Mesendoderm (in vitro differentiated cells): ENCODE data around the gene UTS2R.

Experiments used
- DNase-seq: peaks from one replicate; pipeline ENCODE4 v3.0.0; 2013
- H2AK5ac ChIP-seq: 2 replicates; pipeline ENCODE4 v1.6.1; 2013; ENCODE audit warnings: low read length, inconsistent platforms
- H2BK120ac ChIP-seq: 2 replicates; pipeline ENCODE4 v1.6.1; 2013; ENCODE audit warnings: low read depth, mild to moderate bottlenecking, low read length, moderate library complexity, mixed read lengths
- H2BK15ac ChIP-seq: replicated peaks from 2 replicates; pipeline ENCODE4 v1.6.1; 2013; ENCODE audit warnings: low read depth, mild to moderate bottlenecking, moderate library complexity
- H2BK5ac ChIP-seq: 2 replicates; pipeline ENCODE4 v1.6.1; 2013; ENCODE audit warnings: low read length, inconsistent platforms
- H3K18ac ChIP-seq: 2 replicates; pipeline ENCODE4 v1.6.1; 2013; ENCODE audit warnings: mild to moderate bottlenecking, low read length, mixed read lengths
- H3K23ac ChIP-seq: one replicate; pipeline ENCODE4 v1.6.1; 2013; ENCODE audit warnings: low read length
- H3K27ac ChIP-seq: 2 replicates; pipeline ENCODE4 v1.5.1; 2013; ENCODE audit warnings: low read depth, mild to moderate bottlenecking, inconsistent platforms, low read length, moderate library complexity
- H3K27me3 ChIP-seq: 2 replicates; pipeline ENCODE4 v1.6.1; 2013; ENCODE audit warnings: low read length, control low read depth, mild to moderate bottlenecking, inconsistent platforms; ENCODE audit not compliant: insufficient read depth, poor library complexity
- H3K36me3 ChIP-seq: 2 replicates; pipeline ENCODE4 v1.6.1; 2013; ENCODE audit warnings: low read length, inconsistent platforms; ENCODE audit not compliant: control insufficient read depth, insufficient read depth
- H3K4ac ChIP-seq: one replicate; pipeline ENCODE4 v1.6.1; 2013; ENCODE audit warnings: low read depth, mild to moderate bottlenecking, low read length, moderate library complexity
- H3K4me1 ChIP-seq: 2 replicates; pipeline ENCODE4 v1.6.1; 2013; ENCODE audit warnings: low read depth, low read length, inconsistent platforms; ENCODE audit not compliant: control insufficient read depth
- H3K4me2 ChIP-seq: 2 replicates; pipeline ENCODE4 v1.6.1; 2013; ENCODE audit warnings: low read length
- H3K4me3 ChIP-seq: 2 replicates; pipeline ENCODE4 v1.5.1; 2013; ENCODE audit warnings: mild to moderate bottlenecking, low read length
- H3K56ac ChIP-seq: one replicate; pipeline ENCODE4 v1.6.1; 2013; ENCODE audit warnings: low read length
- H3K79me1 ChIP-seq: 2 replicates; pipeline ENCODE4 v1.6.1; 2013; ENCODE audit warnings: low read length, inconsistent platforms
- H3K79me2 ChIP-seq: 2 replicates; pipeline ENCODE4 v1.6.1; 2013; ENCODE audit warnings: mild to moderate bottlenecking, low read length; ENCODE audit not compliant: control insufficient read depth, insufficient read depth
- H3K9ac ChIP-seq: 2 replicates; pipeline ENCODE4 v1.6.1; 2013; ENCODE audit warnings: low read length, inconsistent platforms
- H4K5ac ChIP-seq: one replicate; pipeline ENCODE4 v1.6.1; 2013; ENCODE audit warnings: low read length
- H4K8ac ChIP-seq: one replicate; pipeline ENCODE4 v1.6.1; 2013; ENCODE audit warnings: low read depth, mild to moderate bottlenecking, control low read depth, low read length, moderate library complexity
- WGBS: extraction: QIAGEN DNeasy Blood & Tissue Kit; methylation state at CpG from one replicate; pipeline ENCODE4 v1.1.7; 2013; ENCODE audit warnings: low lambda C conversion rate, missing lambda C conversion rate; ENCODE audit not compliant: insufficient coverage; ENCODE audit errors: extremely low coverage; 5-methylcytosine and 5-hydroxymethylcytosine counted together

The UTS2R gene

DNA sequence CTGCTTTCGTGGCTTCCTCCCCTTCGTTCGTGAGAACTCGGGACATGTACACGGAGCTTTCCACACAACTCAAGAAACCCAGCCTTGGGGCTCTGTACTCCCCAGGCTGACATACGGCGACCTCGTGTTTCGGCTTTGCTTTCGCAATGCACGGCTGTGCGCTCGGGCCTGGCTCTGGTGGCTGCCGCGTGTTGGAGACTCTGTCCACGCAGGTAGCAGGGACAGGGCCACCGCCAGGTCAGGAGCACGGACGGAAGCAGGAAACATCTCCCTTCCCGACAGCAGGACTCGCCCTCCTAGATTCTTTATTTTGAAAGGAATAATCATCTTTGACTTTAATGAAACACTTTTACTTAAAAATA, 17.3 kb downstream of the UTS2R start:
- H3K18ac ChIP-seq = no peak overlapping the region
- no peak overlapping the region for H3K9ac ChIP-seq
- H3K79me1 ChIP-seq = no peaks in the 10 kb centered on the region
- no peak overlapping the region for H2BK15ac ChIP-seq
- no peaks in the 10 kb centered on the region for H3K36me3 ChIP-seq
- H3K4ac ChIP-seq = no peak overlapping the region
- no peak overlapping the region for H4K8ac ChIP-seq
- no peak overlapping the region for H3K4me2 ChIP-seq
- no peaks in the 10 kb centered on the region for H3K4me1 ChIP-seq
- no peak overlapping the region for H2BK120ac ChIP-seq
- no peak for DNase-seq
- H3K79me2 ChIP-seq = no peaks in the 10 kb centered on the region
- no peak overlapping the region for H3K56ac ChIP-seq
- no peak overlapping the region for H3K4me3 ChIP-seq
- H3K23ac ChIP-seq = no peak overlapping the region
- H4K5ac ChIP-seq = no peak overlapping the region
- no peak overlapping the region for H3K27ac ChIP-seq
- H2BK5ac ChIP-seq = no peak overlapping the region
- no peak overlapping the region for H2AK5ac ChIP-seq
- WGBS = no CpG with 5 or more reads among the region's 21 CpGs
- H3K27me3 ChIP-seq = no peaks in the 10 kb centered on the region

GRCh38 chr17:82389379-82389778, 17.8 kb downstream of the UTS2R start:
- Histone ChIP-seq H3K4me2 (no peak overlapping the region), H3K4ac (no peak overlapping the region), H3K79me2 (no peaks in the 10 kb centered on the region), H2BK15ac (no peak overlapping the region), H4K8ac (no peak overlapping the region), H4K5ac (no peak overlapping the region), H3K27me3 (no peaks in the 10 kb centered on the region), H3K4me3 (no peak overlapping the region), H3K4me1 (no peaks in the 10 kb centered on the region), H2BK5ac (no peak overlapping the region), H3K23ac (no peak overlapping the region), H2AK5ac (no peak overlapping the region), H3K79me1 (no peaks in the 10 kb centered on the region), H2BK120ac (no peak overlapping the region), H3K18ac (no peak overlapping the region), H3K36me3 (no peaks in the 10 kb centered on the region), H3K9ac (no peak overlapping the region), H3K56ac (no peak overlapping the region), H3K27ac (no peak overlapping the region)
- no CpG with 5 or more reads among the region's 10 CpGs for WGBS
- DNase-seq = no peak

- H3K4me2 ChIP-seq = no peak overlapping the region
- no peak overlapping the region for H3K23ac ChIP-seq
- no peak overlapping the region for H3K4me3 ChIP-seq
- H4K5ac ChIP-seq = no peak overlapping the region
- H2BK15ac ChIP-seq = no peak overlapping the region
- H3K79me2 ChIP-seq = no peaks in the 10 kb centered on the region
- no peaks in the 10 kb centered on the region for H3K36me3 ChIP-seq
- H2BK5ac ChIP-seq = no peak overlapping the region
- no peak overlapping the region for H3K9ac ChIP-seq
- no peak overlapping the region for H3K18ac ChIP-seq
- 100% methylated on average over 3 of the region's 34 CpGs for WGBS
- no peak overlapping the region for H4K8ac ChIP-seq
- no peak for DNase-seq
- H2AK5ac ChIP-seq = no peak overlapping the region
- H3K4me1 ChIP-seq = no peaks in the 10 kb centered on the region
- H2BK120ac ChIP-seq = no peak overlapping the region
- H3K27me3 ChIP-seq = no peaks in the 10 kb centered on the region
- no peak overlapping the region for H3K56ac ChIP-seq
- H3K27ac ChIP-seq = no peak overlapping the region
- H3K79me1 ChIP-seq = no peaks in the 10 kb centered on the region
- no peak overlapping the region for H3K4ac ChIP-seq
Observed at GRCh38 chr17:82390015-82390859, 18.7 kb downstream of the UTS2R start.

DNA sequence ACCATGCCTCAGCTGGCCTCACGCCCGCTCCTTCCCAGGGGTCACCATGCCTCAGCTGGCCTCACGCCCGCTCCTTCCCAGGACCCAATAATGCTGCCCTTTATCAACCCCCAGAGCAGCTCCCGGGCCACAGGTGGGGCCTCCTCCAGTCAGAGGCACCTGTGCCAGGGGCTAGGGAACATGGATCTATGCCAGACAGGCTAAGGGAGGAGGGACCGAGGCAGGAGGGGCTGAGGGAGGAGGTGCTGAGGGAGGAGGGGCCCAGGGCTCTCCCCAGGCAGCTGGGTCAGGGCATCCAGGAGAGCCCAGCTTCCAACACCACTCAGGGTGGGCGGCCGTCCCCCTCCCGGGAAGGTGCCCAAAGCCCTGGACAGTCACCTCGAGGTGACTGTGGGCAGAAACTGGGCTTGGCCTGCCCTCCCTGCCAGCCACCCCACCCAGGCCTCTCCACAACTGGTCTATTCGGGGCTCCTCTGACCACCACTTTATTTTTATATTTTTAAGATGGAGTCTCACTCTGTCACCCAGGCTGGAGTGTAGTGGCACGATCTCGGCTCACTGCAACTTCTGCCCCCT, 19.4 kb downstream of the UTS2R start:
- H2BK120ac ChIP-seq = no peak overlapping the region
- no CpG with 5 or more reads among the region's 13 CpGs for WGBS
- no peak overlapping the region for H3K4me2 ChIP-seq
- H3K27me3 ChIP-seq = no peaks in the 10 kb centered on the region
- no peak overlapping the region for H3K27ac ChIP-seq
- no peak overlapping the region for H3K4me3 ChIP-seq
- no peaks in the 10 kb centered on the region for H3K79me1 ChIP-seq
- H3K18ac ChIP-seq = no peak overlapping the region
- no peak overlapping the region for H4K5ac ChIP-seq
- no peak overlapping the region for H2BK15ac ChIP-seq
- no peaks in the 10 kb centered on the region for H3K4me1 ChIP-seq
- no peak overlapping the region for H3K23ac ChIP-seq
- no peaks in the 10 kb centered on the region for H3K79me2 ChIP-seq
- H3K56ac ChIP-seq = no peak overlapping the region
- H3K36me3 ChIP-seq = no peaks in the 10 kb centered on the region
- no peak overlapping the region for H3K4ac ChIP-seq
- no peak overlapping the region for H2AK5ac ChIP-seq
- no peak overlapping the region for H4K8ac ChIP-seq
- H2BK5ac ChIP-seq = no peak overlapping the region
- H3K9ac ChIP-seq = no peak overlapping the region
- no peak for DNase-seq

DNA sequence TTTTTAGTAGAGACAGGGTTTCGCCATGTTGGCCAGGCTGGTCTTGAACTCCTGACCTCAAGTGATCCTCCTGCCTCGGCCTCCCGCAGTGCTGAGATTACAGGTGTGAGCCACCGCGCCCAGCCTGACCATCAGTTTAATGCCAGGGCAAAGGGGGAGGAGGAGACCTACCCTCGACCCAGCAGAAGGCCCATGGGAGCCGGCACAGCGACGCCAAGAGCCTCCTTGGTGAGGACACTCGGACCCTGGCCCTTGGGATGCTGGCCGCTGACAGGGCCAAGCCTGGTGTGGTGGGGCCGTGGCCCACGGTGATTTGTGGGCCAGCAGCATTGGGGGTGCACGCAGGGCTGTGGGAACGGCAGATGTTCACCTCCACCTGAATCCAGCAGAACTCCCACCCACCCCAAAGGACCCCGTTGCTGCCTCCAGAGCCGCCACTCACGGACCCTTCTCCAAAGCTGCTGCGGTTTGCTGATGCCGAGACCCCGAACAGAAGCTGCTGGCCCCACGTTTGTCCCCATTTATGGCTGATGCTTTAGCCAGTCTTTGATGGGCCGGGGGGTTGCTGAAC, 20.0 kb downstream of the UTS2R start:
- no peak overlapping the region for H3K4me3 ChIP-seq
- no peak overlapping the region for H4K5ac ChIP-seq
- H3K4ac ChIP-seq = no peak overlapping the region
- H3K4me1 ChIP-seq = no peaks in the 10 kb centered on the region
- H3K18ac ChIP-seq = no peak overlapping the region
- H3K4me2 ChIP-seq = no peak overlapping the region
- no peaks in the 10 kb centered on the region for H3K36me3 ChIP-seq
- H3K79me2 ChIP-seq = no peaks in the 10 kb centered on the region
- H2BK5ac ChIP-seq = no peak overlapping the region
- H2BK120ac ChIP-seq = no peak overlapping the region
- H3K79me1 ChIP-seq = no peaks in the 10 kb centered on the region
- no peak overlapping the region for H2AK5ac ChIP-seq
- no peak overlapping the region for H2BK15ac ChIP-seq
- H4K8ac ChIP-seq = no peak overlapping the region
- DNase-seq = no peak
- H3K27ac ChIP-seq = no peak overlapping the region
- no CpG with 5 or more reads among the region's 23 CpGs for WGBS
- H3K27me3 ChIP-seq = no peaks in the 10 kb centered on the region
- H3K56ac ChIP-seq = no peak overlapping the region
- H3K9ac ChIP-seq = no peak overlapping the region
- no peak overlapping the region for H3K23ac ChIP-seq
